ENCODE measurements around the gene CENPV.

DNA sequence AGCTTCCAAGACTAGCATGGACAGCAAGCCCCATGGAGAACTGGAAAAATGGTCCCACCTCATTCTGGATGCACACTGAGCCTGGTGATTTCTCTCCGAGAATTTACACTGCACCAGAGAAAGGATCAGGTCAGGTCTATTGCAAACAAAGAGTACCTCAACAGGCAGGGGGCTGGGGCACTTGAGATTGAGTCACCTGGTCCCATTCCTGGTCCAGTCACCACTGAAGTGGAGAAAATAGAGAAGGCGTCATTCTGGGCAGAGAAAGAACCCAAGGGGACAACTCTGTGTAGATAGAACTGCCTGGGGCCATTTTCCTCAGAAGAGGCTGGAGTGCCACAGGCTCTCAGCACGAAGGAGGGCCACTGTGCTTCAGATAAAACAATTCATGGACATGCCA lies 38.4 kb downstream of the CENPV start:
- TF ChIP-seq, protein P1, sequence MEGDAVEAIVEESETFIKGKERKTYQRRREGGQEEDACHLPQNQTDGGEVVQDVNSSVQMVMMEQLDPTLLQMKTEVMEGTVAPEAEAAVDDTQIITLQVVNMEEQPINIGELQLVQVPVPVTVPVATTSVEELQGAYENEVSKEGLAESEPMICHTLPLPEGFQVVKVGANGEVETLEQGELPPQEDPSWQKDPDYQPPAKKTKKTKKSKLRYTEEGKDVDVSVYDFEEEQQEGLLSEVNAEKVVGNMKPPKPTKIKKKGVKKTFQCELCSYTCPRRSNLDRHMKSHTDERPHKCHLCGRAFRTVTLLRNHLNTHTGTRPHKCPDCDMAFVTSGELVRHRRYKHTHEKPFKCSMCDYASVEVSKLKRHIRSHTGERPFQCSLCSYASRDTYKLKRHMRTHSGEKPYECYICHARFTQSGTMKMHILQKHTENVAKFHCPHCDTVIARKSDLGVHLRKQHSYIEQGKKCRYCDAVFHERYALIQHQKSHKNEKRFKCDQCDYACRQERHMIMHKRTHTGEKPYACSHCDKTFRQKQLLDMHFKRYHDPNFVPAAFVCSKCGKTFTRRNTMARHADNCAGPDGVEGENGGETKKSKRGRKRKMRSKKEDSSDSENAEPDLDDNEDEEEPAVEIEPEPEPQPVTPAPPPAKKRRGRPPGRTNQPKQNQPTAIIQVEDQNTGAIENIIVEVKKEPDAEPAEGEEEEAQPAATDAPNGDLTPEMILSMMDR (IDR thresholded peaks at IDR 0.05; ENCODE audit: insufficient read depth, low read length, poor library complexity, severe bottlenecking), result no peak
- TF ChIP-seq EZH2phosphoT487 (conservative IDR thresholded peaks at IDR 0.05; ENCODE audit: low read length), result no peak

Measured in SU-DHL-6 (cell line).